ENCODE measurements around the gene RNU7-1.

RNU7-1 gene

DNA sequence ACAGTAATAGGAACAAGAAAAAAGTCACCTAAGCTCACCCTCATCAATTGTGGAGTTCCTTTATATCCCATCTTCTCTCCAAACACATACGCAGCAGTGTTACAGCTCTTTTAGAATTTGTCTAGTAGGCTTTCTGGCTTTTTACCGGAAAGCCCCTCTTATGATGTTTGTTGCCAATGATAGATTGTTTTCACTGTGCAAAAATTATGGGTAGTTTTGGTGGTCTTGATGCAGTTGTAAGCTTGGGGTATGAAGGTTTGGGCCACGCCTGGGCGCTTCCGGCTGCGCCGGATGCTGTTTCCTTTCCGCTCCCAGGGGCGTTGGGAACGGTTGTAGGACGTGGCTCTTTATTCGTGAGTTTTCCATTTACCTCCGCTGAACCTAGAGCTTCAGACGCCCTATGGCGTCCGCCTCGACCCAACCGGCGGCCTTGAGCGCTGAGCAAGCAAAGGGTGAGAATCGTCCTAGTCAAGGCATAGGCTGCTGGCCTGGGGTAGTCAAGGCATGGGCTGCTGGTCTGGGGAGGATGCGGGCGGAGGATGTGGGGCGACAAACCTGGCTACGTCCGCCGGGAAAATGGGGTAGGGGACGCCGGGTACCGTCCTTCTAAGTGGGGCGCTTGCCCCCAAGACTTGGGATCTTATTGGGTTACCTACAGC is at the start of gene RNU7-1, which contains the start of gene C12orf57:
RNU7-1 (plus strand) TSS at position 95 of the 659 bp plus-strand sequence.
C12orf57 (plus strand) TSS at position 301 of the 659 bp plus-strand sequence; CDS start at position 401, 100 bp downstream.
- Histone ChIP-seq H3K27ac (ENCODE audit: low read length) (peak within 1 kb of the TSS; percentile 1), H3K36me3 (ENCODE audit: control insufficient read depth, insufficient read depth, low read length) (peaks cover 9% of the 10 kb centered on the region; the same call in 1 of the 2 replicates), H3K4me3 (ENCODE audit: low read length) (peak within 1 kb of the TSS; percentile 78), H3K4me1 (ENCODE audit: control insufficient read depth, insufficient read depth, low read length) (peaks cover 4% of the 10 kb centered on the region), H3K27me3 (ENCODE audit: control insufficient read depth, insufficient read depth, low read length) (no peaks in the 10 kb centered on the region), H3K9me3 (ENCODE audit: control insufficient read depth, insufficient read depth, low read length) (no peaks in the 10 kb centered on the region)
- DNase-seq (ENCODE audit: low read depth, low spot score), result peak; percentile 78
- WGBS (ENCODE audit: insufficient coverage, insufficient read length), result no CpG with 5 or more reads among the region's 31 CpGs

GRCh38 chr12:6894321-6894720 is 49.3 kb upstream of the RNU7-1 start:
- H3K27me3 ChIP-seq (ENCODE audit: control insufficient read depth, insufficient read depth, low read length), result no peaks in the 10 kb centered on the region
- WGBS (ENCODE audit: insufficient coverage, insufficient read length), result no CpG with 5 or more reads among the region's 3 CpGs
- peaks cover 2% of the 10 kb centered on the region; the same call in 1 of the 2 replicates for H3K4me1 ChIP-seq (ENCODE audit: control insufficient read depth, insufficient read depth, low read length)
- no peak for DNase-seq (ENCODE audit: low read depth, low spot score)
- no peaks in the 10 kb centered on the region; the same call in 1 of the 2 replicates for H3K9me3 ChIP-seq (ENCODE audit: control insufficient read depth, insufficient read depth, low read length)
- H3K36me3 ChIP-seq (ENCODE audit: control insufficient read depth, insufficient read depth, low read length), result no peaks in the 10 kb centered on the region
- no peak overlapping the region for H3K27ac ChIP-seq (ENCODE audit: low read length)
- H3K4me3 ChIP-seq (ENCODE audit: low read length), result no peak overlapping the region

- no CpG with 5 or more reads among the region's 6 CpGs for WGBS (ENCODE audit: insufficient coverage, insufficient read length)
- DNase-seq (ENCODE audit: low read depth, low spot score), result no peak
- no peaks in the 10 kb centered on the region for H3K36me3 ChIP-seq (ENCODE audit: control insufficient read depth, insufficient read depth, low read length)
- no peaks in the 10 kb centered on the region for H3K27me3 ChIP-seq (ENCODE audit: control insufficient read depth, insufficient read depth, low read length)
- H3K27ac ChIP-seq (ENCODE audit: low read length), result no peak overlapping the region
- no peaks in the 10 kb centered on the region; the same call in 1 of the 2 replicates for H3K4me1 ChIP-seq (ENCODE audit: control insufficient read depth, insufficient read depth, low read length)
- H3K4me3 ChIP-seq (ENCODE audit: low read length), result no peak overlapping the region
- H3K9me3 ChIP-seq (ENCODE audit: control insufficient read depth, insufficient read depth, low read length), result no peaks in the 10 kb centered on the region; the same call in 1 of the 2 replicates
Observed at GRCh38 chr12:6896846-6897435, 46.7 kb upstream of the RNU7-1 start.

DNA sequence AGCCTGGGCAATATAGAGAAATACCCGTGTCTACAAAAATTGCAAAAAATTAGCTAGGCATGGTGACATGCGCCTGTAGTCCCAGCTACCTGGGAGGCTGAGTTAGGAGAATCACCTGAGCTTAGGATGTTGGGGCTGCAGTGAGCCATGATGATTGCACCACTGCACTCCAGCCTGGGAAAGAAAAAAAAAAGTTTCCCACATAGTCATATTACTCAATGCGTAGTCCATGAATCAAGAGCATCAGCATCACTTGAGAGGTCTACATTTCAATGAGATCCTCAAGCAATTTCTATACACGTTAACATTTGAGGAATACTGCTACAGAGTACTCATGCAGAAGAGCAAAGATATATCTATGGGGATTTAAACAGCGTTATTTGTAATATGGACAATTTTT is 44.2 kb upstream of the RNU7-1 start:
- Histone ChIP-seq H3K27me3 (ENCODE audit: control insufficient read depth, insufficient read depth, low read length) (no peaks in the 10 kb centered on the region), H3K4me1 (ENCODE audit: control insufficient read depth, insufficient read depth, low read length) (no peaks in the 10 kb centered on the region; the same call in 1 of the 2 replicates), H3K27ac (ENCODE audit: low read length) (no peak overlapping the region), H3K36me3 (ENCODE audit: control insufficient read depth, insufficient read depth, low read length) (no peaks in the 10 kb centered on the region), H3K4me3 (ENCODE audit: low read length) (no peak overlapping the region), H3K9me3 (ENCODE audit: control insufficient read depth, insufficient read depth, low read length) (no peaks in the 10 kb centered on the region; the same call in 1 of the 2 replicates)
- no CpG with 5 or more reads among the region's 5 CpGs for WGBS (ENCODE audit: insufficient coverage, insufficient read length)
- no peak for DNase-seq (ENCODE audit: low read depth, low spot score)

GRCh38 chr12:6899837-6900519 is 43.6 kb upstream of the RNU7-1 start:
- H3K27ac ChIP-seq (ENCODE audit: low read length), result no peak overlapping the region
- no peaks in the 10 kb centered on the region for H3K27me3 ChIP-seq (ENCODE audit: control insufficient read depth, insufficient read depth, low read length)
- H3K9me3 ChIP-seq (ENCODE audit: control insufficient read depth, insufficient read depth, low read length), result no peaks in the 10 kb centered on the region; the same call in 1 of the 2 replicates
- WGBS (ENCODE audit: insufficient coverage, insufficient read length), result no CpG with 5 or more reads among the region's 10 CpGs
- DNase-seq (ENCODE audit: low read depth, low spot score), result no peak
- no peaks in the 10 kb centered on the region for H3K36me3 ChIP-seq (ENCODE audit: control insufficient read depth, insufficient read depth, low read length)
- no peaks in the 10 kb centered on the region; the same call in 1 of the 2 replicates for H3K4me1 ChIP-seq (ENCODE audit: control insufficient read depth, insufficient read depth, low read length)
- H3K4me3 ChIP-seq (ENCODE audit: low read length), result no peak overlapping the region

GRCh38 chr12:6902448-6902847 is 41.2 kb upstream of the RNU7-1 start:
- Histone ChIP-seq H3K27me3 (ENCODE audit: control insufficient read depth, insufficient read depth, low read length) (no peaks in the 10 kb centered on the region), H3K36me3 (ENCODE audit: control insufficient read depth, insufficient read depth, low read length) (no peaks in the 10 kb centered on the region), H3K4me1 (ENCODE audit: control insufficient read depth, insufficient read depth, low read length) (no peaks in the 10 kb centered on the region; the same call in 1 of the 2 replicates), H3K9me3 (ENCODE audit: control insufficient read depth, insufficient read depth, low read length) (no peaks in the 10 kb centered on the region), H3K4me3 (ENCODE audit: low read length) (no peak overlapping the region), H3K27ac (ENCODE audit: low read length) (no peak overlapping the region)
- no peak for DNase-seq (ENCODE audit: low read depth, low spot score)
- no CpG with 5 or more reads among the region's 4 CpGs for WGBS (ENCODE audit: insufficient coverage, insufficient read length)

DNA sequence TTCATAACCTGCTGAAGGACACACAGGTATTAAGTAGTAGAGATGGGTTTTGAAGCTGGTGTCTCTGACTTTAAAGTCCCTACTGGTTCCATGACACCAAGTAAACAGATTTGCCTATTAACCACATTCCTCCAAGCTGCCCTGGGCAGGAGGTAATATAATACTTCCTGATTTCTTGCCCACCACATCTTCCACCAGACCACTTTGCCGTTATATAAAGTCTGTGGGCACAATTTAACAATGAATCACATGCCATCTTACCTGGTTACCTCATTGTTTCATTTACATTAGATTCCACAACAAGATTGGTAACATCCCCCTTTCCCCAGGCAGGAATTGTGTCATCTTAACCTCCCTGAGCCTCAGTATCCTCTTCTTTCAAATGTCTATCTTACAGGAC is 39.9 kb upstream of the RNU7-1 start:
- H3K4me3 ChIP-seq (ENCODE audit: low read length), result no peak overlapping the region
- H3K4me1 ChIP-seq (ENCODE audit: control insufficient read depth, insufficient read depth, low read length), result no peaks in the 10 kb centered on the region; the same call in 1 of the 2 replicates
- WGBS (ENCODE audit: insufficient coverage, insufficient read length), result no CpG with 5 or more reads among the region's 1 CpG
- H3K36me3 ChIP-seq (ENCODE audit: control insufficient read depth, insufficient read depth, low read length), result no peaks in the 10 kb centered on the region
- no peaks in the 10 kb centered on the region for H3K27me3 ChIP-seq (ENCODE audit: control insufficient read depth, insufficient read depth, low read length)
- no peak for DNase-seq (ENCODE audit: low read depth, low spot score)
- no peaks in the 10 kb centered on the region for H3K9me3 ChIP-seq (ENCODE audit: control insufficient read depth, insufficient read depth, low read length)
- H3K27ac ChIP-seq (ENCODE audit: low read length), result no peak overlapping the region

- no peak within 1 kb of the TSS for H3K27ac ChIP-seq (ENCODE audit: low read length)
- DNase-seq (ENCODE audit: low read depth, low spot score), result peak; percentile 99
- no CpG with 5 or more reads among the region's 34 CpGs for WGBS (ENCODE audit: insufficient coverage, insufficient read length)
- H3K9me3 ChIP-seq (ENCODE audit: control insufficient read depth, insufficient read depth, low read length), result no peaks in the 10 kb centered on the region
- H3K4me3 ChIP-seq (ENCODE audit: low read length), result peak within 1 kb of the TSS; percentile 22; the same call in 1 of the 2 replicates
- H3K36me3 ChIP-seq (ENCODE audit: control insufficient read depth, insufficient read depth, low read length), result no peaks in the 10 kb centered on the region
- no peaks in the 10 kb centered on the region for H3K27me3 ChIP-seq (ENCODE audit: control insufficient read depth, insufficient read depth, low read length)
- no peaks in the 10 kb centered on the region; the same call in 1 of the 2 replicates for H3K4me1 ChIP-seq (ENCODE audit: control insufficient read depth, insufficient read depth, low read length)
Observed at GRCh38 chr12:6904280-6905276, 39.0 kb upstream of the RNU7-1 start, which contains the start of gene LRRC23. Gene LRRC23, plus strand, starts transcription at chr12:6904822. Its CDS starts 812 bp downstream, at chr12:6905634.

DNA sequence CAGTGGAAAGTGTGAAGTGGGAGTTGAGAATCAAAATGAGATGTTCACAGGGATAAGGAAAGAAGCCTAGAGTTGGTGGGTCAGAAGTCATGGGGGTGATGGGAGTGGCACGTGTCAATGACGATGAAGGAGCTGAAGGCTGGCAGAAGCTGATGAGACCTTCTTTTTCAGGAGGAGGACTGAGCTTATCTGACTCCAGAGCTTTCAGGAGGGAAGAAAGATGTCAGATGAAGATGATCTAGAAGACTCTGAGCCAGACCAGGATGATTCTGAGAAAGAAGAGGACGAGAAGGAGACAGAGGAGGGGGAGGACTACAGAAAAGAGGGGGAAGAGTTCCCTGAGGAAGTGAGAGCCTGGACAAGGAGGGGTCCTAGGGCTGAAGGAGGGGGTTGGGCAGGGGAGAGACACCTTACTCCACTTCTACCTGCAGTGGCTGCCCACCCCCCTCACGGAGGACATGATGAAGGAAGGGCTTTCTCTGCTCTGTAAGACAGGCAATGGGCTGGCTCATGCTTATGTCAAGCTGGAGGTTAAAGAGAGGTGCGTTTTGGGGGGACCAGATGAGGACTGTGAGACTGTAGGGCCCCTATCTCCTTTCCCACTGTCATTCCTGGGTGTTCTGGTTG is 38.1 kb upstream of the RNU7-1 start:
- Histone ChIP-seq H3K4me1 (ENCODE audit: control insufficient read depth, insufficient read depth, low read length) (no peaks in the 10 kb centered on the region; the same call in 1 of the 2 replicates), H3K27ac (ENCODE audit: low read length) (no peak overlapping the region), H3K27me3 (ENCODE audit: control insufficient read depth, insufficient read depth, low read length) (no peaks in the 10 kb centered on the region), H3K9me3 (ENCODE audit: control insufficient read depth, insufficient read depth, low read length) (no peaks in the 10 kb centered on the region), H3K36me3 (ENCODE audit: control insufficient read depth, insufficient read depth, low read length) (no peaks in the 10 kb centered on the region), H3K4me3 (ENCODE audit: low read length) (no peak overlapping the region)
- DNase-seq (ENCODE audit: low read depth, low spot score), result no peak
- no CpG with 5 or more reads among the region's 5 CpGs for WGBS (ENCODE audit: insufficient coverage, insufficient read length)
